Measurements from ENCODE around the gene SPATC1L. TPM values are rescaled to one million over a fixed set of nuclear protein-coding genes. Genes with fewer than 3 reads are reported as not detected.
"Not testable (repeated sequence)": the region's sequence is repeated elsewhere in the genome, so short reads cannot be mapped to it uniquely, and the experiment has no call there.

The SPATC1L gene
- total RNA-seq, 1 donor from 2014 or later: 14.1 TPM

- Mint-ChIP-seq H3K4me3 (ENCODE audit: unreplicated experiment) (no peak overlapping the region), H3K36me3 (ENCODE audit: low read depth) (peaks cover 39% of the 10 kb centered on the region), H3K4me1 (ENCODE audit: low read depth) (no peaks in the 10 kb centered on the region), H3K27ac (ENCODE audit: unreplicated experiment) (no peak overlapping the region), H3K9me3 (ENCODE audit: low read depth) (no peaks in the 10 kb centered on the region), H3K27me3 (ENCODE audit: low read depth) (no peaks in the 10 kb centered on the region)
- DNase-seq (ENCODE audit: low spot score): peak; percentile 33
- TF ChIP-seq CTCF (IDR thresholded peaks at IDR 0.05): no peak
Measured at GRCh38 chr21:46202592-46203202, 18.4 kb upstream of the SPATC1L start.

GRCh38 chr21:46200877-46201803, 16.9 kb upstream of the SPATC1L start:
- not testable (repeated sequence) for H3K9me3 Mint-ChIP-seq (ENCODE audit: low read depth); H3K4me1 Mint-ChIP-seq (ENCODE audit: low read depth); H3K4me3 Mint-ChIP-seq (ENCODE audit: unreplicated experiment); H3K27me3 Mint-ChIP-seq (ENCODE audit: low read depth); H3K27ac Mint-ChIP-seq (ENCODE audit: unreplicated experiment); DNase-seq (ENCODE audit: low spot score)
- peaks cover 43% of the 10 kb centered on the region for H3K36me3 Mint-ChIP-seq (ENCODE audit: low read depth)

GRCh38 chr21:46199436-46200373, 15.4 kb upstream of the SPATC1L start:
- peaks cover 39% of the 10 kb centered on the region for H3K36me3 Mint-ChIP-seq (ENCODE audit: low read depth)
- no peaks in the 10 kb centered on the region for H3K4me1 Mint-ChIP-seq (ENCODE audit: low read depth)
- DNase-seq (ENCODE audit: low spot score): no peak
- H3K27me3 Mint-ChIP-seq (ENCODE audit: low read depth): no peaks in the 10 kb centered on the region
- peak overlapping the region; percentile 14 for H3K27ac Mint-ChIP-seq (ENCODE audit: unreplicated experiment)
- H3K4me3 Mint-ChIP-seq (ENCODE audit: unreplicated experiment): no peak overlapping the region
- no peak for TF ChIP-seq CTCF (IDR thresholded peaks at IDR 0.05)
- no peaks in the 10 kb centered on the region for H3K9me3 Mint-ChIP-seq (ENCODE audit: low read depth)

- H3K36me3 Mint-ChIP-seq (ENCODE audit: low read depth): peaks cover 39% of the 10 kb centered on the region
Measured at GRCh38 chr21:46196733-46197132, 12.5 kb upstream of the SPATC1L start.

More at GRCh38 chr21:46196733-46197132, 12.5 kb upstream of the SPATC1L start:
- Mint-ChIP-seq H3K4me1 (ENCODE audit: low read depth) (no peaks in the 10 kb centered on the region), H3K27ac (ENCODE audit: unreplicated experiment) (no peak overlapping the region), H3K27me3 (ENCODE audit: low read depth) (no peaks in the 10 kb centered on the region), H3K9me3 (ENCODE audit: low read depth) (no peaks in the 10 kb centered on the region), H3K4me3 (ENCODE audit: unreplicated experiment) (no peak overlapping the region)
- TF ChIP-seq CTCF (IDR thresholded peaks at IDR 0.05): no peak
- DNase-seq (ENCODE audit: low spot score): peak; percentile 63

Data from chondrocyte (in vitro differentiated cells).